Activated naive CD4-positive, alpha-beta T cell treated with anti-CD3 and anti-CD28 coated beads, Interleukin-2, amount 10 ng/mL, durations not matched to agents 5 hours and 36 hours (primary cell): ENCODE results near the gene CGGBP1. TPM values are rescaled to one million over a fixed set of nuclear protein-coding genes. Genes with fewer than 3 reads are reported as not detected.

Source experiments
- total RNA-seq, 2 experiments: library from RNA; stranded (reverse); gene quantifications; one replicate each; pipeline ENCODE4 v1.2.3, GENCODE V29; 2021

The CGGBP1 gene, protein sequence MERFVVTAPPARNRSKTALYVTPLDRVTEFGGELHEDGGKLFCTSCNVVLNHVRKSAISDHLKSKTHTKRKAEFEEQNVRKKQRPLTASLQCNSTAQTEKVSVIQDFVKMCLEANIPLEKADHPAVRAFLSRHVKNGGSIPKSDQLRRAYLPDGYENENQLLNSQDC
- 10 to 100 TPM; 97.4 to 97.8 TPM for total RNA-seq

DNA sequence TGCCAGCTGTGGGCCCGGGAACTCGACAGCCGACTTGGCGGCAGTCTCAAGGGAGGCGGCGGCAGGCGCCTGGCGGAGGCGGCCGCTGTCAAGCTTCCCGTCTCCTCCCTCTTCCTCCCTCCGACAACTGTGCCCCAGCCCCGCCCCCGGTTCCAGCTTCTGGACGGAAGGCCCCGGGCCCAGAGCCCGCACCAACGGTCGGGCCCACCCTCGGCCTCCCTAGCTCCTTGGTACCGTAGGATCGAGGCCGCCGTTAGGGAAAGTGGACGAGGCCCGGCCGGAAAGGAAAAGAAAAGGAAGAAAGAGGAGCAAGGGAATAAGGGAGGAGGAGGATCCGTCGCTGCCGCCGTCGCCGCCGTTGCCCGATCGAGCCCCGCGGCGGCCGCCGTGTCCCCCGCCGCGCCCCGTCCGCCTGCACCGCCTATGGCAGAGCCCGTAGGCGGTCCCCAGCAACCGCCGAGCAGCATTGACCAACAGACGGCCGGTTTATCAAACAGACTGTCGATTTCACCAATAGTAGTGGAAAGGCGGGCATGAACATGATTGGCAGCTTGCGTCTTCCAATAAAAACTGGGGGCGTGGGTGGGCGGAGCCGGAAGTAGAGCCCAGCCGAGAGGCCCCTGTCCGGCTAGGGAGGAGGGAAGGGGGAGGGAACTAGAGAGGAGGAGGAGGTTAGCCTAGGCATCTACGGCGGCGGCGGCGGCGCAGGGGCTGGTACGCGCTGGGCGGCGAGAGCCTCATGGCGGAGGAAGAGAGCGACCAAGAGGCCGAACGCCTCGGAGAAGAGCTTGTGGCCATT lies at the start of gene CGGBP1, which contains the start of gene ZNF654:
Gene CGGBP1 (minus strand): TSS at position 425 of the 799 bp plus-strand sequence. CDS start 3,029 bp downstream, outside the sequence.
Gene ZNF654 (plus strand): TSS at position 675 of the 799 bp plus-strand sequence. CDS start 65 bp downstream, at position 740.

Other genes with a start within 250 kb of the CGGBP1 start
- gene ZNF654, start 250 bp upstream of the CGGBP1 start, total RNA-seq: 10 to 100 TPM; 20.9 to 29.2 TPM
- gene C3orf38, start 91.0 kb upstream of the CGGBP1 start, total RNA-seq: 10 to 100 TPM; 26.4 to 27.6 TPM